ENCODE results near the gene WNT5A. TPM values are rescaled to one million over a fixed set of nuclear protein-coding genes. Genes with fewer than 3 reads are reported as not detected.

Gene WNT5A
- total RNA-seq, 1 experiment from 2014 or later, result 63.3 TPM

DNA sequence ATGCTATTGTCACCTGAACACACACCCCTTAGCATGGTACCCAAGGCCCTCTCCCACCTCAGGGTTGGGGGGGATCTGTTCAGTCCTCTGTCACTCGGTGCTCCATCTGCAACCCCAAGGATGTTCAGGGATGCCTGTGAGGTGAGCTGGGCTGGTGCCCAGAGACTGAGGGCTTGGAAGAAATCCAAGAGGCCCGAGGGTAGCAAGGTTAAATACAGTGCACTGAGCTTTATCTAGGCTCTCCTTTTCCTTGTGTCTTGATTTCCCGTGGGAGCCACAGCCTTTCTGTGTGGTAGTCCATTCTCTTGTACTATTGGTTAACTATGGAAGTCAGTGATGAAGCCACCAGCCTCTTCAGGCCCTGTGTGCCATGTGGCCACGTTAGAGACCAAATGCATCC is 18.7 kb upstream of the WNT5A start:
- no peak for DNase-seq (ENCODE audit: low spot score)

DNA sequence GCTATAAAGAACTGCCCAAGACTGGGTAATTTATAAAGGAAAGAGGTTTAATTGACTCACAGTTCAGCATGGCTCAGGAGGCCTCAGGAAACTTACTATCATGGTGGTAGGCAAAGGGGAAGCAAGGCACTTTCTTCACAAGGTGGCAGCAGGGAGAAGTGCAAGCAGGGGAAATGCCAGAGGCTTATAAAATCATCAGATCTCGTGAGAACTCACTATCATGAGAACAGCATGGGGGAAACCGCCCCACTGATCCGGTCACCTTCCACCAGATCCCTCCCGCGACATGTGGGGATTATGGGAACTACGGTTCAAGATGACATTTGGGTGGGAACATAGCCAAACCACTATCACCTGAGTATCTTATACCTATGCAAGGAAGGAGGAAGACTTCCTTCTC is 18.0 kb upstream of the WNT5A start:
- peak; percentile 63 for DNase-seq (ENCODE audit: low spot score)

DNA sequence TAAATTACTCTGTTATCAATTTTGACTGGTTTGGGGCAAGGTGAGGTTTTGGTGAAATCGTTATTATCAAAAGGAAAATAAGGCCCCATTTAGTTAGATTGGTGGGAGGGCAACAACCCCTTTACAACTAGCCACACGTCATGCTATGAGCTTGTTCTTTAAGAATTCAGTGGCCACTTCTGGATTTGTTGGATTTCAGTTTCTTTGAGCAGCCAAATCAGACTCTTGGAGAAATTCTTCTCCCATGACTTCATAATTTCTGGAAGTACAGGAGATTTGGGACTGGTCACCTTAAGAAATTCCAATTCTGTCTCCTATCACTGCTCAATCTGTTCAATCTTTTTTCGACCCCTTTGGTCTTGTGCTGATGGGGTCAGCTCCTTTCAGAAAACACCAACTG is 14.8 kb upstream of the WNT5A start:
- DNase-seq (ENCODE audit: low spot score), result no peak

DNA sequence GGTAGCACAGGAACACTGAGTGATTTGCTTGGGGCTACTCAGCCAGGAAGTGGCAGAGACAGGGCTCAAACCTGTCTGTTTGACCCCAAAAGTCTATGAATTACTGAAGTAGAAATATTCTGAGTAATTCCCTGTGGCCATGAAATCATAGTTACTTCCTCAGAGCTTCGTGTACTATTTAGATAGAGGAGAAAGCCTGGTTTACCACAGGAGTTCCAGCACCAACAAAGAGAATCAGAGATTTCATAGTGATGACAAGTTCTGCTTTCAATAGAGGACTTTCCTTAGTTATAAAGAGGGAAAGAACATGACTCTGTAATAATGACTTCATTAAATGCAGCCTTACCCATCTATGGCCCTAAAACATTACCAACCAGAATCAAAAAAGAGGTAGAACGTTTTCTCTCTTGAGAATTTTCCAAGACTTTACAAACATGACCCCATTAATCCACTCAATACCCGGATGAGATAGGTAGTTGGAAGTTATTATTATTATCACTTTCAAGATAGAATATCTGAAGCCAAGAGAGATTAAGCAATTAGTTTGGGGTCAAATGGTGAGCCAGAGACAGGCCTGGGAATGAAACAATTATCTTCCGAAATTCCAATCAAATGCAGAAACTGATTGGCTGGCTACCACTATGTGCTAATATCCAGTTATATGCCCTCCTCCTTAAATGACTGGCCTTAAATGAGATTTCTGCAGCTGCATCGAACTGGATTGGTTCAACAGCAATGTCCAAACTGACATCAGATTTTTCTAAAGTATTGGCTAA is 13.6 kb upstream of the WNT5A start:
- no peak for DNase-seq (ENCODE audit: low spot score)

DNA sequence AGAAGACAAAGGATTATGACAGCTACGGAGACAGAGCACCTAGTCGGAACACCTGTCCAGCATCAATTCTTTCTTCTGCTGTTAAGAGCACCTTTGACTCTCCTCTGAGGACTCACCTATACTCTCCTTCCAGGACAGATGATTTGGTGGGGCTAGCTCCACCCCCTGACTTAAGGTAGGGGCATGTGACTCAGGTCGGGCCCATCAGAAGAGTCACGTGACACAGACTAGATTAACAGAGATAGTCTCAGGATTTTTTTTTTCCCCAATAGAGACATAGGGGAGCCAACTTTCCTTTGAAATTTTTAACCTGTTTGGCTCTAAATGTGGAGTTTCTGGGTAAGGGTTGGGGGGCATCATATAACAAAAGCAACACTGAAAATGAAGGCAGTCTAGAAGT is 11.4 kb upstream of the WNT5A start:
- no peak for DNase-seq (ENCODE audit: low spot score)

DNA sequence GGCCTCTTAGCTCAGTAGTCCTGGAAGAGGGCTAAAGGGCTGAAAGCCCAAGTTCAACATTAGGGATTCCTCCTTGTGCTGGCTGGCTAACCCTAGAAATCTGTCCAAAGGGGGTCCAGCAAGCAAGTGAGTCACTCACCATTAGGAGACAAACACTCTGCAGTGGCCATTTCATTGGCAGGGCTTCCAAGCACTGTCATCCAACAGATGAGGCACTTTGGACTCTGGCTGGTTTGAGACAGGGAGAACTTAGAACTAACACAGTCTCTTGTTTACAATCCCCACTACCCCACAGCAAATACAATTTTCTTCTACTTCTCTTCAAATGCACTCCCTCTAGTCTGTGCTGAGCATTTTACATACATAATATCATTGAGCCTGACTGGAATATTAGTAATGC is 10.1 kb upstream of the WNT5A start:
- DNase-seq (ENCODE audit: low spot score), result no peak

DNA sequence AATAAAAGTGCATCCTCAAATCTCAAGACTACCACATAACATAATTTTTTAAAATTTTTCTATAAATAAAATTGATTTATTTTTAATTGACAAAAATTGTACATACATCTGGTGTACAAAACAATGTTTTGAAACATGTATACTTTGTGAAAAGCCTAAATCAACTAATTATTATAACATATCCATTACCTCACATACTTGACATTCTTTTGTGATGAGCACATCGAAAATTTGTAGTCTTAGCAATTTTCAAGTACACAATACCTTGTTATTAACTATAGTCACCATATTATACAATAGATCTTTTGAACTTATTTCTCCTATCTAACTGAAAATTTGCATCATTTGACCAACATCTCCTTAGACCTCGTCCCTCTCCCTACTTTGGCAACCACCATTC is 7.9 kb upstream of the WNT5A start:
- DNase-seq (ENCODE audit: low spot score), result no peak

DNA sequence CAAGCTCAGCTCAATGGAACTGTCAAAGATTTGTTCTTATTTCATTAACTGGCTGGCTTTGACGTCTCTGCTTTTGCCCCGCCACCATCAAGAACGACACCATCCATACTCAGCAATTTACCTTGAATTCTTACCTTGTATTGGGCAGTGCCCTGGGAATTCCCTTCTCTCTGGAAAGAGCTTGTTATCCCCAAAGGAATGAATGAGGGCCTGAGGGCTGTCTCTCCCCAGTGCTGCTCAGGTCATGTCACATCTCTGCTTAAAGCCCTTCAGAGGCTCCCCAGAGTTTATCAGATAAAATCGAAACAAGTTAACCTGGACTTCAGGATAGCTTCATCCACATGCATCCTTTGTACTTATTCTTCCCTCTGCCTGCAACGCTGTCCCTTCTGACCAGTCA is 5.9 kb upstream of the WNT5A start:
- no peak for DNase-seq (ENCODE audit: low spot score)

DNA sequence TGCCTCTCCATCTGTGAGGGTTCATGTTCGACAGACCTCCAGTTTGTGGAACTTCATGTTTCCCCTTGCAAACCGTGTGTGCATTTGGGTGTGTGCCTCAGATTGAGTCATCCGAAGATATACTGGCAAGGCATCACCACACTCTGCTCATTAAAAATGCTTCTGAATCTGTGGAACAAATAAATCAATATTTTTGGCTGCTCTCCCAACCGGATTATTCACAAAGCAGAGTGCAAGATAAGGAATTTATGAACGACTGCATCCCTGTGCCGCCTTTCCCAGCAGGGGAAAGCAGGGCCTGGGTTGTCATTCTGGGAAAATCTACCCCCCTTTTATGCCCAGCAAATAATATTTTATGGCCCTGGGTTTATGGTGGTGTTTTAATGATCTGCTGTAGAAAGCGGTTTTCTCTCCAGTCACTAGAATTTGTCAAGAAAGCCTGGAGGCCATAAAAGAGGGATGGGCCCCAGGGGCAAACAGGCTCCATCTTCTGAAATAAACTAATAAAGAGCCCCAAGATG is 4.2 kb upstream of the WNT5A start:
- DNase-seq (ENCODE audit: low spot score), result no peak

DNA sequence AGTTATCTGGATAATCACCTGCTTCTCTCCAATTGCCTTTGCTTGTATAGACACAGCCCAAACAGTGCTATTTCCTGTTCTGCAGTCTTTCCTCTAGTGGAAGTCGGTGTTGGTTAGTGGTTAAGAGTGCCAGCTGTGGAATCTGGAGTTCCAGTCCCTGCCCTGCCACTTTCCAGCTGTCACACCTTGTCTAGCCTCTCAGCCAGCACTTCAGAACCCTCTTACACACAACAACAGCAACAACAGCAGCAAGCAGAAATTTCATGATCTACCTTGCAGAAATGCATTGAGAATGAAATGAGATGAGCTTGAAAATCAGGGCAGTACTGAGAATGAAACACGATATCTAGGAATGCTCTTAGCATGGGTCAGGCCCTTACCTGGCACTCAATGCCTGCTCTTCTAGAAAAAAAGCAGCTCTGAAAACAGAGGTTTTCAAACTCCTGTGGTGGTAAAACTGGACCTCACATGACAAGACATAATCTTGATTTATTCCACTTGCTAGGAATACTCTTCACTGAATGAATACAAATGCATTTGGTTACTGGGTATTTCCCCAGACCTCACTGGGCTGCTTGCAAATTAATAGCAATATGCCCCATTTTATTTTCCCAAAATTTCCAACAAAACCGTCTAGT is 3.3 kb upstream of the WNT5A start:
- DNase-seq (ENCODE audit: low spot score), result peak; percentile 39

DNA sequence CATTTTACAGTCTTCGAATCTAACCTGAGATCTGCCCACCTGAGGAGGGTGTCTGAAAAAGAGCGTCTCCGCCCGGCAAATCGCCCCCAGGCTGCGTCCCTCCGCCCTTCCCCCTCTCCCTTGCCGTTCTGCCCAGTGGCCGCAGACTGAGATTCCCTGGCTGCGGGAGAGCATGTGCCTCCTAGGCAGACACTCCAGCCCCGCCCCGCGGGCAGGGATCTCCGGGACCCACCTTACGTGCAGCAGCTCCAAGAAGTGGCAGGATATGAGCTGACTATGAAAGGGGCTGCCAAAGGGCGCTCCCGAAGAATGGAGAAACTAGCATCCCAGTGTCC is 2.7 kb upstream of the WNT5A start:
- DNase-seq (ENCODE audit: low spot score), result no peak

DNA sequence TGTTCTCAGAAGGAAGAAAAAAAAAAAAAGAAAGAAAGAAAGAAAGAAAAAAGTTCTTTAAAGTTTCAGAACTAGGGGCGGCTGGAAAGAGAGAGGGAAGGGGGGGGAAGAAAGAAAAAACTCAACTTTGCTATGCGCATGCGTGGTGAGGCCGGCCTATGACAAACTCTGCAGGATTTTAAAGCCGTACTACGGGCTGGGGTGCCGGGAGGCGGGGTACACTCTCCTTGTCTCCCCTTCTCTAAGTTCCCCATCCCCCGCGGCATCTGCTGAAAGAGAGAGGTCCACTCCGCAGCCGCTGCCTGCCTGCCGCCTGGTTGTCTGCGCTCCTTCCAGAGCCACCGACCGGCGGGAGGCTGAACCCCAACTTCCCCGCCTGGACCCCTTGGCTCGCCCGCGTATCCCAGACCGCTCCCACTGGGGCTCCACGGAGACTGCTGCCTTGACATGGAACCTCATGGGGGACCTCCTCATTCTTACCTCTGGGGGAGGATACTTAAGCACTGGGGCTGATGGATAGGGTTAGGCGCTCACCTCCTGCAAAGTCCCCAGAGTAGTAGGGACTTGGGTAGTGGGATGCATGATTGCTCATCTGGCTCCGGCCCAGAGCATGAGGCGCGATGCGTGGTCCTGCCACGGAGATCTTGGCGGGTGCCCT is 1.4 kb upstream of the WNT5A start:
- peak; percentile 64 for DNase-seq (ENCODE audit: low spot score)

DNA sequence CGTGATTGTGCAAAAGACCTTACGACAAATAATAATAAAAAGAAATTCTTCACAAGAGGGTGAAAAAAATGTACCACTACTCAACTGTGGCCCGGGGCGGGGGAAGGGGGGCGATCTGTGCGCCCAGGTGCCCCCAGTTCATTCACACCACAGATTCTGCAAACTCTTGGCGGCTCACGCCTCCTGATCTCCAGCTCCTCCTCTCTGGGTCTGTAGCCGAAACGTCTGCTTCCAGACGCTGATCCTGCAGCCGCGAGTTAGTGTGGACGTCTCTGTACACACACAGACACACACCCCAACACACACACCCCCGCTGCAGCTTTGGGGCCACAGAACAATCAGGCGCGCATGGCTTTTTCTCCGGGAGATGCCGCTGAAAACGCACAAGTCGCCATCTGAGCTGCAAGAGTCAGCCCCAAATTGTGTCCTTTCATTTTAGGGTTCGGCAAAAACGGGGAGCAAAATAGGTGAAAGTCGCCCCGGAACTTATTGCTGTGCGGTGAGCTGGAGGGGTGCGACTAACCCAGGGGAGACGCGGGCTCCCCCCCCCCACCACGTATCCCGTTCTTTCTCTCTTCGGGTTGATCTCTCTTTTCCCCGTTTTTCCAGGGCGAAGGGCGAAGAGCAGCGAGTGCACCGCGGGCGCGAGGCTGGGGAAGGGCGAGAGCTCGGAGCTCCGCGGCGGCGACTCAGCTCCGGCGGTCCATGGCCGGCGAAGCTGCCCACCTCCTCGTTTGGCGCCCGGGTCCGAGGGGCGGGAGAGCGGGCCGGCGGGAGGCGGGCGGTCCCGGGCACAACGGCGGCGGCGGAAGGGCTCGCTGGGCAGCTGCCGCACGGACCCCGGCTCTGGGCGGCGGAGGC is 505 bp upstream of the WNT5A start:
- DNase-seq (ENCODE audit: low spot score), result peak; percentile 65

DNA sequence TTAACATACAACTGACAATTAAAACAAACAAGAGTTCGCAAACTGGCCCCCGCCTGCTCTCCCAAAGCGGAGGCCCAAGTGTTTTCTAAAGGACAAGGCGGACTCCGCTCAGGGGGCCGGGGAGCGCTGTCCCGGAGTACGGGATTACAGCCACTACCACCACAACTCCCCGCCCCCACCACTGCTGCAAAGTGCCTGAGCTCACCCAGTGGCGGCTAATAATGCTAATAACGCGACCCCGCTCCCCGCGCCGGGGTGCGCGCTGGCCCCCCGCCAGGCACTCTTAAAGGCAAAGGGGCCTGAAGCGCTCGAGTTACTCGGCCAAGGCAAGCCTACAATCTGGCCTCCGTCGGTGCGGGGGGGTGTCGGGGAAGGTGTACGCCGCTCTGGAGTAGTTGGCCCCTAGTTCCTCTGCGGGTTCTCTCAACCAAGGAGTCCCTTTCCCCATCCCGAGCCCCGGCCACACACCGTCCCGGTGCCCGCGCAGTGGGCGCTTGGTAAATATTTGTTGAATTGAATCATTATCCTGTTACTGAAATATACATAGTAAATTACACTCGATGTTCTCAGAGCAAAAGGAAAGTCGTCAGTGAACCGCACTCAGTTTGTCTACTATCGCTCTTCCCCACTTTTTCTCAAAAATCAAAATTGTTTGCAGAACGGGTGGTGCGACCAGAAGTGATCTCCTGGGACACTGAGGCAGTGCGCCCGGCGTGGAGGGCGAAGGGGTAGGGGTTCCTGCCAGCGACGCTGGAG is 827 bp downstream of the WNT5A start:
- peak; percentile 34 for DNase-seq (ENCODE audit: low spot score)

DNA sequence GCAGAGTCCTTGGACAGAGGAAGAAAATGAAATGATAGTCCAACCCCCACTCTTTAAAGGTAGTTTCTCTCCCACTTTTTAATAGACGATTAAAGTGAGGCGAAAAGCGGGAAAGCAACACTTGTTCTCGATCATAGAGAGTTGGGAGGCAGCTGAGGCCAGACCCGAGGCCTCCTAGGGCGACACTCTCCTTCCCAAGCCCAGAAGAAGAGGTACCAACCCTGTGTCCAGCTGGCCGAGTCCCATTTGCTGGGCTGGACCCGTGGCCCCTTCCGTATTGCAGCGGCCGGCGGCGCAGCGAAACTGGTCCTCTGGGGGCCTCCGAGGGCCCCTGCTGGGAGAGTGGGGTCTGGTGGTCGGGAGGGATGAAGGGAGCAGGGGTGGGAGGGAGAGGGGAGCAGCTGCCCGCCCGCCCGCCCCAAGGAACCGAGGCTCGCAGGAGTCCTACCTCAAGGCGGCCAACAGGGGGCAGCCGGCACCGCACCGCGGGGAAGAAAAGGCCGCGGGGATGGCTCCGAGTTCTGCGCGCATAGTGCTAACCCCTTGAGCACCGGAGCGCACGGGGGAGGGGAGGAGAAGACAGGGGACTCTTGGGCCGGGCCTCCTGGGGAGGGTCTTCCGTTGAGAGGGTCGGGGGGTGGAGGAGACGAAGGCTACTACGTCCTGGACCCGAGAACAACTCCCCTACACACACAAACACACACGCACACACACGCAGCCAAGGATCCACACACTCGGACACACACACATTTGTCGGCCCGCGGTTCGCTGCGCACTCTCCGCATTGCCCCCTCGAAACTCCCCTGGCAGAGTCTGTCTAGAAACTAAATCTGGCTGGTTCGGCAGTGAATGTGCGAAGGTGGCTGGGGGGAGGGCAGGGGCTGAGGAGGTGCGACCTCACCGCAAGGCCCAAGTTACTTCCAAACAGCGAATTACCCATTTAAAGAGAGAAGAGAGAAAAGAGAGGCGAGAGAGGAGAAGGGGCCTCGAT is 2.0 kb downstream of the WNT5A start:
- DNase-seq (ENCODE audit: low spot score), result peak; percentile 64

DNA sequence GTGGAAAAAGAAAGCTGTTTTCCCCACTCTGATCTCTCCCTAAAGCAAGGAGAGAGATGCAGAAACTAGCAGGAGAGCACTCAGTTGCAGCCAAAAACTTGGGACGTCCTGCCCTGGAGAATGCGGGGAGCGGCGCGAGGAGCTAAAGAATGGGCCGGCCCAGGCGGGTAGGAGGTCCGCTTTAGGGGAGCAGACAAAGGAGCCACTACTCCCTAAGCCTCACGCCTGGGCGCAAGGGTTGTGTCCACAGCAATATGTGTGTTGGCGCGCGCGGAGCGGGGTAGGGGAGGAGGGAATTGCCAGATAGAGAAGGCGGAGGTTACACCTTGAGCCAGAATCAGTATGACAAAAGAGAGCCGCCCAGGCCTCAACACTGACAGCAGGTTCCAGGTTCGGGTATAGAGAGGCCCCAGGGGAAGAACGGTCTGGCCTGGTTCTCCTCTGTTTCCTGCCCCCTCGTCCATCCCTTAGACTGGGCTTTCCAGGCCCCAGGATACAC is 2.9 kb downstream of the WNT5A start:
- no peak for DNase-seq (ENCODE audit: low spot score)

DNA sequence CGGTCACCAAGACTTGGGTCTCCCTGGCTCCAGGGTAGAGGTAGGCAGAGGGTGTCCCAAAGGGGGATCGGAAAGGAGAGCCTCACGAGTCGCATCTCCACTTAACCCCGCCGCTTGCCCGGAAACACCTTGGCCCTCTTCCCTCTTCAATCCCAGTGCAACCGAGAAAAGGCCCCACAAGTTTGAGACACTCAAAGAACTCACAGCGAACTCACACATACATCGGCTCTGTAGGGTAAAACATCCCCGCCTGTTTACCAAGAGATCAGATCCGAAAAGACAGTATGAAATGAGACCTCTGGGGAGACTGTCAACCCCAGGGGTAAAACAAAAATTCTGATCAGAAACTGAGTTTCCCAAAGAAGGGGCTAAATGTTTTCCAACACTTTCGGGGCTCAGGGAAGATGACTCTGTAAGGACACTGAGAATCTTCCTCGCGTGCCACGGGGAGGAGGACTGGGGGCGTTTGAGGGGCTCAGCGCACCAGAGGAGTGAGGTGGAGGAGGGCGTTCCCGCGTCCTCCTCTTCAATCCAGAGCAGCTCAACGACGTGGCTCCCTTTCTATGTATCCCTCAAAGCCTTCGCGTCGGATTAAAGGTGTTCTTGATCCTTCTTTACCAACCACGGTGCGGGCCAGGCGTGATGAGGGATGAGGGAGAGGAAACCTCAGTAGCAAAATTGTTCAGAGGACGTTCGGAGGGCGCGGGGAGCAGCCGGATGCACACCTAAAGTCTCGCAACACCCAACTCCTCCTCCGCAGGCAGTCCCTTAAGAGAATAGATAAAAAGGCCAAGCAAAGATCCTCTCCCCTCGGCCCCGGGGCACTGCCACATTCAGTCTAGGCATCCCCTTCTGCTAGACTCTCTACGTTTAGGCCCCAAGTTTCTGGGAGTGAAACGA is 3.7 kb downstream of the WNT5A start:
- no peak for DNase-seq (ENCODE audit: low spot score)

DNA sequence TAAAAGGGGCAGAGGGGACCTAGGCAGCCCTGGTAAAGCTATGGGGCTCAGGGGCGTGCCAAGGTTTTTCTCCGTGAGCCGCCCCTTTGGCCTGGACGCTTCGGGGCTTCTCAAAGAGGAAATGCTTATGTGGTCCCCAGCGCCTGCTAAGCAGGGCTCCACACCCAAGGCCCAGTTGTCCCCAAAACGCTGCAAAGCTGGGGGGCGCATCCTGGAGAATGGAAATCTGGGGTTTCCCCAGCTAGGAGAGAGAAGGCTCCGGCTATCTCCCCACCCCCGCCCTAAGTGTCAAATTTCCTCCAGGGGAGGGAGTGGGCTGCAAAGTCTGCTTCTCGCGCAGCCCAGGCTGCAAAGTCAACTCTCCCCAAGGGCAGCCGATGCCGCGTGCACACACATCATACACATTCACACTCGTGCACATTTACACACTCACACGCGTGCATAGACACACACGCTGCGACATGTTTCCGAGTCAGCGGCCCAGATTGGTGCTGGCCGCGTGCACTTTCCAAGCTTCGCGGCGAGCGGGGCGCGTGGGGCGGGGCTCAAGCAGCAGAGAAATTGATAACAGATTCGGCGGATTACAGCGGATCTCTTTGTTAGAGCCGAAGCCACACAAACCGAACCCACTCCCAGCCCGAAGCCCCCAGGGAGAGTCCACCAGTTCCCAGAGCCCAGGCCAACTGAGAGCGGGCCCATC is 4.5 kb downstream of the WNT5A start:
- DNase-seq (ENCODE audit: low spot score), result no peak

Measured in H4 (cell line).